ENCODE measurements around the gene SNED1.

- TF ChIP-seq CTCF (IDR thresholded peaks at IDR 0.05; ENCODE audit: borderline replicate concordance, extremely low read depth, low read length, poor library complexity, severe bottlenecking) (peak; percentile 53), EZH2 (IDR thresholded peaks at IDR 0.05; ENCODE audit: borderline replicate concordance, low read depth, low read length, severe bottlenecking) (no peak)
Measured at GRCh38 chr2:240989451-240990265, 8.8 kb upstream of the SNED1 start.
